CD4-positive, alpha-beta T cell treated with Interleukin-4 for 1 hour (primary cell): ENCODE measurements around the gene NPAS3.

Experiments used
- DNase-seq, 2 donors: peaks; one replicate each; pipeline ENCODE4 v3.0.0-alpha.2; 2020 to 2022

Gene NPAS3

GRCh38 chr14:33529787-33530757 is 591.4 kb downstream of the NPAS3 start:
- DNase-seq = no peak

DNA sequence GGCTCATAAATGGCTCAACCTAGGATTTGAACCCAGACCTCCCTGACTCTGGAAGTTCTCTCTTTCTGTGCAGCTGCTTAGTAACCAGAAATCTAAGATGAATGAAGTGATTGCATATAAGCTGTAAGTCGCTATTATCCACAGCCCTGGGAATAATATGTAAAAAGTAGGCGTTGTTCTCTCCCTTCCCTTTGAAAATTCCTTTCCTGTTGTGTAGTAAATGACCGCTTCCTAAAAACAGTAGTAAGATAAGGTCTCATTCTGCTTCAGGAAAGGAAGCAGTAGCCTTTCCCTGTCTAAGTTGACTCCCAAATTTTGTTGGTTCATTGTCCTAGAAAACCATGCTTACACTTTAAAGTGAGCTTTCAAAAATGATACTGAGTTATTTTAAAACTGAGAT is 593.9 kb downstream of the NPAS3 start:
- DNase-seq = no peak

GRCh38 chr14:33534104-33534503 is 595.4 kb downstream of the NPAS3 start:
- DNase-seq = no peak

DNA sequence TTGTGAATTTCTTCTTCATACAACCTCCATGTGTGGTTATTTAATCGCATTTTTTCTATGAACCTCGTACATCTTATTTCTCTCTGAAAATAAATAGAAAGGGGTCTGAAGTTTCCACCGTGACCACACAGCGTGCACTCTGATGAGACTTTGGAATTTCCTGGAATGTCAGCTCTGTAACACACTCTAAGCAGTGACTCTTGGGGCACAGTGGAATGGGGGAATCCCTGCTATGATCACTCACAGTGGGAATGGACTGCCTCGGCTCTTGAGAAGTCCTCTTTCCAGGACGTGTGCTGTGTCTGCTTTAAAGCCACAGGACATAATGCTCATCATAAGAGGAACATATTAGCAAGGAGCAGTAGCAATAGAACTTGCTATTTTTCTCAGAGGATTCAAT is 596.0 kb downstream of the NPAS3 start:
- no peak for DNase-seq

DNA sequence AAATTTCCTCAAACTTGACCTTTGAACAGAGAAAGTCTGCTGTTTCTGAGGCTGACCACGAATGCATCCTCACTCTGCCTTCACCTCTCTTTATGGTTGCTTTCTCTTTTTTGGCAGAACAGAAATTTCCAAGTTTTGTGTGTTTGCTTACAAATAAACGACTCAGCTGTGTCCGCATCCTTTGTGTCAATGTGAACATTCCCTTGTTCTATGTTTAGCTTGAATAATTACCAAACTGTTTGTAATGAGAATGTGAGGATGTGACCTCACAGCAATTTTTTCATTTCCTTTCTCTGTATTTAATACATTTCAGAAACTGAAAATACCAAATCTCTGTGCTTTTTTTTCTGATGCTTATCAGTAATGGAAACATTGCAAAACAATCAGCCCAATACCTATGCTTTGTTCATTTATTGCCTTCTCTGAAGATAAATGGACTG is 601.3 kb downstream of the NPAS3 start:
- DNase-seq = no peak

DNA sequence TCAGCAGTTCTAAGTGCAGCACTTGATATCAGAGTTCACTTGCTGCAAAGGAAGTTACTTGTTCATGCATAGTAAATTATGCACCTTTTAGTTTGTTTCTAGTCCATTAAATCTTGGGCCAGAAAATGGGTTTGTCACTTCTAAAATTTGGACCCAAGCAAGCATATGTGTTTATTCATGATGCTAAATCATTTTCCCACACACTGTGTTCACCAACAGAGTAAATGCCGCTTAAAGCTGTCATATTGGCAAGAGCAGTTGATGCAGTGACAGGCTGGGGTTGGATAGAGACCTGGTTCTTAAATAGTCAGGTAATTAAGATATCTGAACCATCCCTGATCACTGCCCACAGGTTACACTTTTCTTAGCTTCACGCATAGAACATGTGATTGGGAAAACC is 602.5 kb downstream of the NPAS3 start:
- no peak for DNase-seq

DNA sequence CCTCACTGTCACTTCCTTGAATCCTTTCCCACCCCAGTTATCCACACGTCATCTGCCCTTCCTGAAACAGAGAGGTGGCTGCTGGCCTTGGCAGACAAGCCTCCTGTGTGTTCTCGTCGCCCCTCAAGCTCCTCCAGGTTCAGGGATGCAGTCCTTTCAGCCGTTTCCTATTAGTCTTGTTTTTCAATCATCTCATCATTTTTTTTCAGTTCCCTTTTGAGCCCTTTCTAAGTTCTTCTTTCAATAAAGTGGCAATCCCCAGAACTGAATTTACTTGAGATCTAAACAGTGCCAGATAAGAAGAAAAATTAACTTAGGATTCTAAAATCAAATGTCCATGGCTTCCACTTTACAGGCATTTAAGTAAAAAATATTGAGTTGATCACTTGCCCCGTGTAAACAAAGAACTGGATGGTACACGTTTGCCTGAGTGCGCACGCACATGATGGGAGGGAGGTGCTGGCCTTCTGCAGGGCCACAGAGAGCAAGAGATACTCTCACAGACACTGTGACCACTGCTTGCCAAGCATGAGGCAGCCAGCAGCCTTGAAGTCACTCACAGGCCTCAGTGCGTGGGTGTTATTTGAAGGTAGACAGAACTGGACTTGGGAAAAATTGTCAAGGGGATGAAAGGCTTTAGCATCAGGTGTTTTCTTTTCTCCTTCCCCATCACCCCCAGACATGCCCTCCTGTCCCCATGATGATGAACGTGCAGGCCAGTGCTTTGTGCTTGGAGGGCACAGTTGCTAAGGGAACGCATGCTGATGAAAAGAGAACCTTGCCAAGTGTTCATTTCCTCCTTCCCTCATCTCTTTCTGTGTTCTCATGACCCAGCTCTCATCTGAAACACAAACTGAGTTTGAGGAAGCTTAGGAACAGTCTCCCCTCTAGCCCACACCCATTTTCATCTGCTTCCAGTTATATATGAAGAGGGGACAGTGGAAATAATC is 603.9 kb downstream of the NPAS3 start:
- no peak for DNase-seq

- DNase-seq = no peak
Observed at GRCh38 chr14:33545696-33546095, 607.0 kb downstream of the NPAS3 start.

- no peak for DNase-seq
Observed at GRCh38 chr14:33548606-33549005, 609.9 kb downstream of the NPAS3 start.

DNA sequence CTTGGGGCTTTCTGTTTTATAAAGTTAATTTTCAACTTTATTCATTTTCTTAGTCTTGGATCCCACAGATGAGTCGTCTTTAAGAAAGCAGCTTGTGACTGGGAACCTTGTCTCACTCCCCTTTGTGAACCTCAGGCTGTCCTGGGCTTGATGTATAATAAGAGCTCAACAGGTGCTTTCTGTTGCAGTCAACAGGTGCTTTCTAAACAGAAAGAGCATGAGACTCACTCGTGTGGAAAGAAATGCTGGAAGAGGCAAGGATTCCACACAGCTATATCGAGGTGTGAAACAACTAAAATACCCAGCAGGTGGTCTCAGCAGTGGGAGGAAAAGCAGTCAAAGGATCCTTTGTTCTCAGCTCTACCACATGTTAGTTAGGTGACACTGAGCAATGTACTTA is 613.3 kb downstream of the NPAS3 start:
- no peak for DNase-seq

- no peak for DNase-seq
Observed at GRCh38 chr14:33553706-33554278, 615.1 kb downstream of the NPAS3 start.

DNA sequence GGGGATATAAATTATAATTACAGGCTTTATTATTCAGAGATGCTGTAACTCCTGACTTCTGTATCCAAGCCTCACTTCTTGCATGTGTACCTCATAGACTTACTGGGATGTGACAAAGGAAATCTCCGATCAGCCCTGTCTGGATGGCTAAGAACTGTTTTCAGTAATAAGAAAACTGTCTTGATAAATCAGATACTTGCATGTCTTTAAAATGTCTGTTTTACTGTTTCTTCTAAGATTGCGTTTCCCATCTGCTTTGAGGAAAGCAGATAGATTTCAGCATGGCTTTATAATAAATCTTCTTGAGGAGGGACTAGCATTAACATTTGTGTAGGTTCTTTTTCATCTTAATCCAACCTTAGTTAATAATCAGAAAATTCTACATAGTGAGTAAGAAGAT is 616.3 kb downstream of the NPAS3 start:
- no peak for DNase-seq

DNA sequence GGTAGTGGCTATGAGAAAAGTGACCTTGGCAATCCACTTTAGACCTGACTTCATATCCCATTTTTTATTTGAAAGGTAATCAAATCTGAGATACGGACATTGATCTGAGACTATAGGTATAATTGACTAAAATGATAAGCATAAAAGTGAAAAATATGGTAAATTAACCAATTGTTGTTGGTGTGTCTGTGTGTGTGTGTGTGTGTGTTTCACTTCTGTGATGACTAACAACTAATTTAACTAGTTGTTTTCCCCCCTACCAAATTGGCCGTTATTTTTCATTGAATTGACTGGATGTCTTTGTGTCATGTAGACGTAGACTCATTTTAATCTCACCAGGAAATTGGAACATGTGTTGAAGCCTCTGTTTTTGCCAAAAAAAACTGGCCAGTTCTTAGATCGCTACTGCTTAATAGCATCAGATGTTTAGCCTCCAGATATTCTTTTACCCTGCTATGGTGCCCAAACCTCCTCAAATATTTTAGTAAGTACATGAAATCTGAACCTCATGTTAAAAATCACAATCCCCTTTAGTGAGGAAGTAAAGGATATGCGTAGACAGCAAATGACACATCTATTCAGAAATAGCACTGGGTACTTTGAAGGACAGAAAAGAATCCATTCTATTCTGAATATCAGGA is 617.2 kb downstream of the NPAS3 start:
- no peak for DNase-seq

GRCh38 chr14:33556382-33557121 is 617.9 kb downstream of the NPAS3 start:
- no peak for DNase-seq

GRCh38 chr14:33560718-33561431 is 622.2 kb downstream of the NPAS3 start:
- DNase-seq = no peak

GRCh38 chr14:33561488-33562175 is 623.0 kb downstream of the NPAS3 start:
- no peak for DNase-seq

DNA sequence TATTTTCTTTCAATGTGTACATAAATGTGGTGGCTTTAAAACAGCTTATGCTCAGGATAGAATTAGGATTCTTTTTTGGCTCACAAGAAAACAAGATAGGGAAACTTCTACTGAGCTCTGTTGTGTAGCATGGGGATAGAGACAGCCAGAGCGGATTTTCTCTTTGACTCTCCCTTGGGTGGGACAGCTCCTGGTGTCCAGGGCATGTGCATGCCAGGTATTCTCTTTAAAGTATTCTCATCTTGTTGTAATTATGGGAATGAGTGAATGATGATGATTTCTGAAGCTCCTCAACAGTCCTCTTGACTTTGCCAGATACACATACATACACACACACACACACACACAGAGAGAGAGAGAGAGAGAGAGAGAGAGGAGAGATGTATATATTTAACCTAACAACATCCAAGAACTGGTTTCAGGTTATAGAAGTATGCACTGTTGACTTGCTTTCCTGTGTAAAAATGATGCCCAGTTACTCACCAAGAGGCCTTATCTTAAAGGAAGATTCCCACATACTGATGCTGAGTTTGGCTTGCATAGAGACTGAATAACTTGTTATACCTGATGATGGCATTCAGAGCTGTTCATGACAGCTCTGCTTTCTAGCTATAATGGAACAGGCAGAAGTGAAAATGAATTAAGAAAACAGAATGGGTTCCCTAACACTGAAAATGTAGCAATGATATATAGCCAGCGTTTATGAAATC is 624.7 kb downstream of the NPAS3 start:
- DNase-seq = no peak

- no peak for DNase-seq
Observed at GRCh38 chr14:33563901-33564197, 625.2 kb downstream of the NPAS3 start.

GRCh38 chr14:33564774-33565630 is 626.3 kb downstream of the NPAS3 start:
- DNase-seq = no peak
